ENCODE measurements around the gene WDR93. TPM values are rescaled to one million over a fixed set of nuclear protein-coding genes. Genes with fewer than 3 reads are reported as not detected.

WDR93 gene
- total RNA-seq, 1 experiment from 2014 or later: 1.5 TPM

GRCh38 chr15:89756897-89757296 lies 66.3 kb downstream of the WDR93 start:
- no peak for DNase-seq (ENCODE audit: low read depth)
- in situ Hi-C loops (cut with HindIII; ENCODE audit: low pct_unique_long_range_greater_than_20kb, low sequenced_read_pairs): no loop called here

- in situ Hi-C loops (cut with HindIII; ENCODE audit: low pct_unique_long_range_greater_than_20kb, low sequenced_read_pairs): no loop called here
- DNase-seq (ENCODE audit: low read depth): no peak
These were observed 67.7 kb downstream of the WDR93 start for GRCh38 chr15:89758283-89758682.

- in situ Hi-C loops (cut with HindIII; ENCODE audit: low pct_unique_long_range_greater_than_20kb, low sequenced_read_pairs): no loop called here
- no peak for DNase-seq (ENCODE audit: low read depth)
These were observed 68.4 kb downstream of the WDR93 start for GRCh38 chr15:89758981-89759380.

- DNase-seq (ENCODE audit: low read depth): no peak
- in situ Hi-C loops (cut with HindIII; ENCODE audit: low pct_unique_long_range_greater_than_20kb, low sequenced_read_pairs): no loop called here
These were observed 69.2 kb downstream of the WDR93 start for GRCh38 chr15:89759835-89760234.

GRCh38 chr15:89760303-89761008 lies 69.8 kb downstream of the WDR93 start:
- in situ Hi-C loops (cut with HindIII; ENCODE audit: low pct_unique_long_range_greater_than_20kb, low sequenced_read_pairs): no loop called here
- peak; percentile 60 for DNase-seq (ENCODE audit: low read depth)

- in situ Hi-C loops (cut with HindIII; ENCODE audit: low pct_unique_long_range_greater_than_20kb, low sequenced_read_pairs): no loop called here
- no peak for DNase-seq (ENCODE audit: low read depth)
These were observed 70.6 kb downstream of the WDR93 start for GRCh38 chr15:89761009-89761831.

GRCh38 chr15:89761929-89762328 lies 71.3 kb downstream of the WDR93 start:
- in situ Hi-C loops (cut with HindIII; ENCODE audit: low pct_unique_long_range_greater_than_20kb, low sequenced_read_pairs): no loop called here
- DNase-seq (ENCODE audit: low read depth): no peak

- no peak for DNase-seq (ENCODE audit: low read depth)
- in situ Hi-C loops (cut with HindIII; ENCODE audit: low pct_unique_long_range_greater_than_20kb, low sequenced_read_pairs): no loop called here
These were observed 75.1 kb downstream of the WDR93 start for GRCh38 chr15:89765694-89766093.

- DNase-seq (ENCODE audit: low read depth): no peak
- in situ Hi-C loops (cut with HindIII; ENCODE audit: low pct_unique_long_range_greater_than_20kb, low sequenced_read_pairs): no loop called here
These were observed 76.0 kb downstream of the WDR93 start for GRCh38 chr15:89766357-89767311.

- in situ Hi-C loops (cut with HindIII; ENCODE audit: low pct_unique_long_range_greater_than_20kb, low sequenced_read_pairs): no loop called here
- DNase-seq (ENCODE audit: low read depth): no peak
These were observed 76.9 kb downstream of the WDR93 start for GRCh38 chr15:89767411-89767915.

- in situ Hi-C loops (cut with HindIII; ENCODE audit: low pct_unique_long_range_greater_than_20kb, low sequenced_read_pairs): no loop called here
- DNase-seq (ENCODE audit: low read depth): no peak
These were observed 77.5 kb downstream of the WDR93 start for GRCh38 chr15:89768071-89768500.

GRCh38 chr15:89769366-89769765 lies 78.8 kb downstream of the WDR93 start:
- no peak for DNase-seq (ENCODE audit: low read depth)
- in situ Hi-C loops (cut with HindIII; ENCODE audit: low pct_unique_long_range_greater_than_20kb, low sequenced_read_pairs): no loop called here

- no peak for DNase-seq (ENCODE audit: low read depth)
- in situ Hi-C loops (cut with HindIII; ENCODE audit: low pct_unique_long_range_greater_than_20kb, low sequenced_read_pairs): loop anchor here (10.0 kb wide), 1 partner anchor 105 kb away; no protein-coding TSS in a partner anchor
These were observed 79.4 kb downstream of the WDR93 start for GRCh38 chr15:89770041-89770440.

GRCh38 chr15:89772932-89773583 lies 82.4 kb downstream of the WDR93 start:
- in situ Hi-C loops (cut with HindIII; ENCODE audit: low pct_unique_long_range_greater_than_20kb, low sequenced_read_pairs): loop anchor here (10.0 kb wide), 1 partner anchor 102 kb away; no protein-coding TSS in a partner anchor
- peak; percentile 61 for DNase-seq (ENCODE audit: low read depth)

- in situ Hi-C loops (cut with HindIII; ENCODE audit: low pct_unique_long_range_greater_than_20kb, low sequenced_read_pairs): loop anchor here (10.0 kb wide), 1 partner anchor 100 kb away; no protein-coding TSS in a partner anchor
- no peak for DNase-seq (ENCODE audit: low read depth)
These were observed 83.9 kb downstream of the WDR93 start for GRCh38 chr15:89774492-89774891.

- in situ Hi-C loops (cut with HindIII; ENCODE audit: low pct_unique_long_range_greater_than_20kb, low sequenced_read_pairs): loop anchor here (10.0 kb wide), 1 partner anchor 99 kb away; no protein-coding TSS in a partner anchor
- no peak for DNase-seq (ENCODE audit: low read depth)
These were observed 85.2 kb downstream of the WDR93 start for GRCh38 chr15:89775815-89776214.

GRCh38 chr15:89776274-89777072 lies 85.9 kb downstream of the WDR93 start, which contains the start of gene MESP2:
TSS of gene MESP2 (plus strand) at chr15:89776332. CDS start at chr15:89776358, 26 bp downstream.
- DNase-seq (ENCODE audit: low read depth): peak; percentile 78
- in situ Hi-C loops (cut with HindIII; ENCODE audit: low pct_unique_long_range_greater_than_20kb, low sequenced_read_pairs): loop anchor here (10.0 kb wide), 1 partner anchor 98 kb away; no protein-coding TSS in a partner anchor
